Left renal pelvis (tissue), 4 donors: Measurements from ENCODE around the gene GNAS. TPM values are rescaled to one million over a fixed set of nuclear protein-coding genes. Genes with fewer than 3 reads are reported as not detected.
A peak's percentile ranks its signal among the peaks of the same experiment; 100 is the strongest.
"Not testable (repeated sequence)": the region's sequence is repeated elsewhere in the genome, so short reads cannot be mapped to it uniquely, and the experiment has no call there.

Experiments used
- DNase-seq, 4 donors: peaks; one replicate each; pipeline ENCODE4 v3.0.0-alpha.2; 2013; ENCODE audit warnings: low read depth in 4 of 4, low spot score in 3 of 4
- polyA plus RNA-seq, 4 donors: library from polyadenylated mRNA; unstranded; fragments of 120-200 nt; gene quantifications; one replicate each; pipeline ENCODE4 v1.2.1, GENCODE V29; 2013; ENCODE audit not compliant: insufficient read length in 4 of 4

The GNAS gene
- 1,000 to 10,000 TPM; 1,915 to 2,381 (median 2,089) TPM for polyA plus RNA-seq

- DNase-seq: peak in 1 of 4 donors; percentile 51
Observed at GRCh38 chr20:58852543-58853271, at the start of gene GNAS. TSS of gene GNAS (plus strand) at chr20:58852716.

GRCh38 chr20:58803533-58803932, 49.0 kb upstream of the GNAS start:
- no peak for DNase-seq

GRCh38 chr20:58807801-58808200, 44.7 kb upstream of the GNAS start:
- DNase-seq: no peak

GRCh38 chr20:58808271-58809046, 44.1 kb upstream of the GNAS start:
- DNase-seq: no peak

DNA sequence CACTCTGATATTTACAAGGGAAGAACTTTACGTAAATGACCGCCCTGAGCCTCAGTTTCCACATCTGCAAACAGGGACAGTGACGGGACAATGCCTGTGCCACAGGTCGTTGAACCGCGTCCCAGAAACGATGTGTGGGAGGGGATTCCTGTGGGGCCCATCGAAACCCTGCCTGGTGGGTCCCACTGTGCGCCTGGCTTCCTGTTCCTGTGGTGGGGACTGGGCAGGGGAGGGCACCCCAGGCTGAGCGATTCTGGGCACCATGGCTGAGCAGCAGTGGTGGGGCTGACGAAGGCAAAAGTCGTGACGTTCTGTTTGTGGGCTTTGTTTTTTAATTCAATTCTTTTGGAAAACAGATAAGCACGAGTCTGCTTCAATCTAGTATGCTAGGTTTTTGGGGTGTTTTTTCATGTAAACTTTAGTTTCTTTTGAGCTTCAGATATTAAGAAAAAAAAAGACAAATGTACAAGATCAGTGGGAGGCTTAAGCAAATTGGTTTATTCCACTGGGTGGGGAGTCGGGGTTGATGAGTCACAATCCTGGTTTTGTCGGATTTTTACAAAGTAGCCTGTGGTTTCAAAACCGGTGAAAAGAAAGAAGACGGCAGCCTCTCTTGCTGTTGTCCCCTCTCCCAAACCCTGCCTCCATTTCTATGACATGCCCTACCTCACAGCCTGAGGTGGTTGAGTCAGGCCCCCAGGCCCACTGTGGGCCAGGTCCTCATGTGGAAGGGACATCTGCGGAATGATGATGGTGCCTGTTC, 42.2 kb upstream of the GNAS start:
- no peak for DNase-seq

DNA sequence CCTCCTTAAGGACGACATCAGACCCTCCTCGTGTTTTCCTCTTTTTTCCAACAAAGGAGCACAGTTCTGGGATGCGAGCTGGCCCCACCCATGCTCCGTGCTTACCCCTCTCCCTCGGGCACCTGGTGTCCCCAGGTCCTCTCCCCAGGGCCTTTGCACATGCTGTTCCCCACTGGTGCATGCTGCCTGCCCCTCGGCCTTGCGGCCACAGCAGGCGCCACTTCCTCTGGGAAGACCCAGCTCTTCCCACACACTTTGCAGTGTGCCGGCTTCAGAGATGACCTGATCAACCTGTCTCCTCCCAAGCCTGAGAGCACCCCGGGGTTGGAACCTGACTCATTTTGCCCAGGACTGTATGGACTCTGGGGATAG, 41.7 kb upstream of the GNAS start:
- no peak for DNase-seq

DNA sequence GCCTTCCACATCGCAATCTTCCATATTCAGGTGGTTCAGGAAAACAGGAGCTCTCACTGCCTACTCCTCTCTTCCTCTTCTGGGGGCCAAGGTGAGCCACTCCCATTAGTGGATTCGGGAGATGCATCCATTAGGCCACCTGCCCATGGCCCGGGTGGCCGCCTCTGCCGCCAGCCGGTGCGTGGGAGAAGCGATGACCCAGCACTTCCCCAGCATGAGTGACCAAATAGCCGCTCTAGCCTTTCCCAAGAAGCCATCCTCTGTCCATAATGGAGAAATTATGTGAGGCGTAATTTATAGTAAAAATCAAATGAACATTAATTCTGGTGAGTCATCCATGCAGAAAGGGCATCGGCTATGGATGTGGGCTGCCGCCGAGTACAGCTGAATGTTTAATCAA, 41.2 kb upstream of the GNAS start:
- no peak for DNase-seq

DNA sequence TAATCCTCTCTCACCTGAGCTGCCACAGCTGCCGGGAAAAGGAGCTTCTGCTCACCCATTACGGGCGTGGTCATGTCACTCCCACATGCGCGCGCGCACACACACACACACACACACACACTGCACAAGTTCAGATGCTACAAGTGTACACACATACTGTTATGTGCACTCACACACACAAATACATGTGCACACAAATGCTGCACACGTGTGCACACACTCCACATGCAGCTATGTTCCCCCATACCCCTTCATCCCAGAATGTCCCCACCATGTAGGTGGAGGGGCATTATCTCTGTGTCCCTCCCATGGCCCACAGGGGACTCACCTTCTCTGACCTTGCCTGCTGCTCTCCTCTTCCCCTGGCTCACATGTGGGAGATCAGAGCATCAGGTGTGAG, 39.1 kb upstream of the GNAS start:
- DNase-seq: no peak

- no peak for DNase-seq
Observed at GRCh38 chr20:58815448-58815847, 37.1 kb upstream of the GNAS start.

- DNase-seq: no peak
Observed at GRCh38 chr20:58816051-58816450, 36.5 kb upstream of the GNAS start.

GRCh38 chr20:58816957-58817651, 35.4 kb upstream of the GNAS start:
- DNase-seq: no peak

GRCh38 chr20:58817748-58818147, 34.8 kb upstream of the GNAS start:
- DNase-seq: no peak

GRCh38 chr20:58818586-58819285, 33.8 kb upstream of the GNAS start:
- no peak for DNase-seq

GRCh38 chr20:58819921-58820320, 32.6 kb upstream of the GNAS start:
- no peak for DNase-seq

DNA sequence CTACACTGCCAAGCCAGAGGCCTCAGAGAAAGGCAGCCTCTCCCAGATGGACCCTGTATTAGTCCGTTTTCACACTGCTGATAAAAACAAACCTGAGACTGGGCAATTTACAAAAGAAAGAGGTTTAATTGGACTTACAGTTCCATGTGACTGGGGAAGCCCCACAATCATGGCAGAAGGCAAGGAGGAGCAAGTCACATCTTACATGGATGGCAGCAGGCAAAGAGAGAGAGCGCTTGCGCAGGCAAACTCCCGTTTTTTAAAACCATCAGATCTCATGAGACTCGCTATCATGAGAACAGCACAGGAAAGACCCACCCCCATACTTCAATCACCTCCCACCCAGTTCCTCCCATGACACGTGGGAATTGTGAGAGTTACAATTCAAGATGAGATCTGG, 32.0 kb upstream of the GNAS start:
- DNase-seq: not testable (repeated sequence)

GRCh38 chr20:58822149-58822548, 30.4 kb upstream of the GNAS start:
- DNase-seq: no peak

- DNase-seq: no peak
Observed at GRCh38 chr20:58822748-58823730, 29.5 kb upstream of the GNAS start.

DNA sequence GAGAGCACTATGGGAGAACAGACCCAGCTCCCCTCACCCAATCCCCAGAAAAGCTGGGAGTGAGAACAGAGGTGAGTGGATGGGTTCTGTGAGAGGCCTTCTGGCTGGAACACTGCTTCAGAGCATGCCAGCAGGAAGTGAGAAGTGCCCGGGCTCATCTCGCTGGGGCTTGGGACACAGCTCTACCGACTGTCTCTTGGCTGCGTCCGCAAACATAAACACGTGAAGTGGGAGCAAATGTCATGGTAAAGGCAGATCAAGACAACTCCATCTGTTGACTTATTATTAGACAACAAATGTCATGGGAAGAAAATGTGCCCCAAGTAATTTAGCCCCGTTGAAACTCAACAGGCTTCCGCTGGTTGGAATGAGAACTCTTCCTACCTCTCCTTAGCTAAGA, 27.7 kb upstream of the GNAS start:
- DNase-seq: no peak

GRCh38 chr20:58825450-58825849, 27.1 kb upstream of the GNAS start:
- no peak for DNase-seq
